Right forelimb (tissue), 1 donor: Measurements from ENCODE around the gene EIF5A2.

Experiments used
- DNase-seq: peaks from one replicate; pipeline ENCODE4 v3.0.0-alpha.2; 2018

The EIF5A2 gene

GRCh38 chr3:170848292-170848917, 60.0 kb downstream of the EIF5A2 start:
- DNase-seq, result no peak

DNA sequence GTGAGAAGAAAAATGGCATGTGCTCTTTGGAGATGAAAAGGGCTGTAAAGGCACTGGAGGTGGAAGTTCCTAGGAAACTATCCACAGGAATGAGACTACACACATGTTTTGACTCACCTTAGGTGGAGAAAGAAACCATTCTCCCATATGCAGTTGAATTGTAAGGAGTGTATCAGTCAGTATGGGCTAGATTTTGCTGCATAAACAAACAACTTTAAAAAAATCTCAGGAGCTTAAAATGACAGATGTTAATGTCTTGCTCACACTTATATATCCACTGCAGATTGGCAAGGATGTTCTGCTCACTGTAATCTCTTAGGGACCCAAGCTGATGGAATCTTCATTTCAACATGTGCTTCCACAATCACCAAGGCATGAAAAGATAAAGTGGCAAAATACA, 64.1 kb downstream of the EIF5A2 start:
- no peak for DNase-seq

GRCh38 chr3:170840291-170840859, 68.1 kb downstream of the EIF5A2 start:
- DNase-seq, result no peak

GRCh38 chr3:170839518-170840100, 68.8 kb downstream of the EIF5A2 start:
- no peak for DNase-seq
